Stimulated activated CD8-positive, alpha-beta memory T cell treated with anti-CD3 and anti-CD28 coated beads, Interleukin-4, amount 100 ng/mL, for 1 hour (primary cell): ENCODE results near the gene DHRS4.
"Not testable (repeated sequence)": the region's sequence is repeated elsewhere in the genome, so short reads cannot be mapped to it uniquely, and the experiment has no call there.

Source experiments
- DNase-seq, 2 donors: peaks; one replicate each; pipeline ENCODE4 v3.0.0-alpha.2; 2020; ENCODE audit warnings: low read depth in 2 of 2, low spot score in 1 of 2

The DHRS4 gene

GRCh38 chr14:23981951-23982813, 28.6 kb downstream of the DHRS4 start:
- DNase-seq = not testable (repeated sequence)

- no peak for DNase-seq
These were observed 31.5 kb downstream of the DHRS4 start for GRCh38 chr14:23984891-23985602.

GRCh38 chr14:23988223-23988606, 34.6 kb downstream of the DHRS4 start:
- DNase-seq = not testable (repeated sequence)

- DNase-seq = peak in 1 of 2 donors; percentile 43
These were observed 35.2 kb downstream of the DHRS4 start, which contains the start of gene DHRS4L2 for GRCh38 chr14:23988607-23989363. DHRS4L2 (plus strand) TSS chr14:23988929; CDS start chr14:23988948, 19 bp downstream.

GRCh38 chr14:23989734-23990445, 36.3 kb downstream of the DHRS4 start:
- DNase-seq = not testable (repeated sequence)

- not testable (repeated sequence) for DNase-seq
These were observed 37.4 kb downstream of the DHRS4 start for GRCh38 chr14:23990961-23991360.

- not testable (repeated sequence) for DNase-seq
These were observed 39.5 kb downstream of the DHRS4 start for GRCh38 chr14:23993042-23993441.

GRCh38 chr14:23996009-23996408, 42.4 kb downstream of the DHRS4 start:
- DNase-seq = not testable (repeated sequence)

GRCh38 chr14:23996825-23997224, 43.3 kb downstream of the DHRS4 start:
- DNase-seq = not testable (repeated sequence)

- not testable (repeated sequence) for DNase-seq
These were observed 46.1 kb downstream of the DHRS4 start for GRCh38 chr14:23999640-24000039.

- DNase-seq = not testable (repeated sequence)
These were observed 47.5 kb downstream of the DHRS4 start for GRCh38 chr14:24001078-24001477.

- not testable (repeated sequence) for DNase-seq
These were observed 48.1 kb downstream of the DHRS4 start for GRCh38 chr14:24001679-24002078.

GRCh38 chr14:24006471-24006816, 52.9 kb downstream of the DHRS4 start:
- not testable (repeated sequence) for DNase-seq

GRCh38 chr14:24006817-24007652, 53.5 kb downstream of the DHRS4 start:
- peak in 1 of 2 donors; percentile 38 for DNase-seq

- DNase-seq = no peak
These were observed 57.5 kb downstream of the DHRS4 start for GRCh38 chr14:24011051-24011450.

GRCh38 chr14:24012726-24013273, 59.2 kb downstream of the DHRS4 start:
- DNase-seq = not testable (repeated sequence)

- DNase-seq = no peak
These were observed 60.3 kb downstream of the DHRS4 start for GRCh38 chr14:24013654-24014514.

GRCh38 chr14:24015745-24016144, 62.2 kb downstream of the DHRS4 start:
- DNase-seq = not testable (repeated sequence)
